Stimulated activated CD8-positive, alpha-beta memory T cell treated with anti-CD3 and anti-CD28 coated beads, Interleukin-2, amount 100 ng/mL, for 1 hour (primary cell): Measurements from ENCODE around the gene CDC25B.

Experiments used
- DNase-seq, 2 donors: peaks; one replicate each; pipeline ENCODE4 v3.0.0-alpha.2; 2020; ENCODE audit warnings: low read depth in 2 of 2

The CDC25B gene

DNA sequence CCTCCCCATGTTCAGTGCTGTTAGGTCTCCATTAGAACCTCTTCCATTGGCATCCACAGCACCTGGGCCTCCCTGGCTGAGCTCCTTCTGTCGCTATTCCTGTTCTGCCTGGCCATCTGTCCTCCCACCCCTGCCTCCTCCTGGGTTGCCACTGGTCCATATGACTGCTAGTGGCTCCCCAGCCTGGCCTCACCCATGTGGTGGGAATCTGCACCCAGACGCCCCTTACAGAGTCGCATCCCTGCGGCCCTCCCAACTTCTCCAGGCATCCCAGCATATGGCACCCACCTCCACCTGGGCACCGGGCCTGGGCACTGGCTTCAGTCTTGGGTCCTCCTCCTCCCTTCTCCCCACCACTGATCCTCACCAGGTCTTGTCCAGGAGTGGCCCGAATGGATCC is 7.7 kb downstream of the CDC25B start:
- DNase-seq = no peak

GRCh38 chr20:3804254-3804751 is 8.2 kb downstream of the CDC25B start:
- DNase-seq = no peak

DNA sequence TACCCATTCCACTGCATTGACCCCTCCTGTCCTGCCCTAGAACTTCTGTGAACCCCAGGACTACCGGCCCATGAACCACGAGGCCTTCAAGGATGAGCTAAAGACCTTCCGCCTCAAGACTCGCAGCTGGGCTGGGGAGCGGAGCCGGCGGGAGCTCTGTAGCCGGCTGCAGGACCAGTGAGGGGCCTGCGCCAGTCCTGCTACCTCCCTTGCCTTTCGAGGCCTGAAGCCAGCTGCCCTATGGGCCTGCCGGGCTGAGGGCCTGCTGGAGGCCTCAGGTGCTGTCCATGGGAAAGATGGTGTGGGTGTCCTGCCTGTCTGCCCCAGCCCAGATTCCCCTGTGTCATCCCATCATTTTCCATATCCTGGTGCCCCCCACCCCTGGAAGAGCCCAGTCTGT is 8.7 kb downstream of the CDC25B start:
- no peak for DNase-seq

DNA sequence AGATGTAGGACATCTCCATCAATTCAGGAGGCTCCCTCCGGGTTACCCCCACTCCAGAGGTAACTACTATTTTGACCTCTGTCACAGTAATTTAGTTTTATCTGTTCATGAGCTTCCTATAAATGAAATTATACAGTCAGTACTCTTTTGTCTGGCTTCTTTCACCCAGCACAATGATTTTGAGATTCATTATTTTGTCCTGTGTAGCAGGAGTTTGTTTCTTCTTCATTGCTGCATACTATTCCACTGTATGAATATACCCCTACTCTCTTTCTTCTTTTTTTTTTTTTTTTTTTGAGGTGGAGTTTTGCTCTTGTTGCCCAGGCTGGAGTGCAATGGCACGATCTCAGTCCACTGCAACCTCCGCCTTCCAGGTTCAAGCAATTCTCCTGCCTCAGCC is 12.4 kb downstream of the CDC25B start:
- DNase-seq = no peak

GRCh38 chr20:3811467-3812258 is 15.6 kb downstream of the CDC25B start:
- DNase-seq = peak; percentile 78 to 90

GRCh38 chr20:3812259-3812681 is 16.2 kb downstream of the CDC25B start:
- DNase-seq = no peak

GRCh38 chr20:3812975-3813847 is 17.1 kb downstream of the CDC25B start:
- DNase-seq = no peak

DNA sequence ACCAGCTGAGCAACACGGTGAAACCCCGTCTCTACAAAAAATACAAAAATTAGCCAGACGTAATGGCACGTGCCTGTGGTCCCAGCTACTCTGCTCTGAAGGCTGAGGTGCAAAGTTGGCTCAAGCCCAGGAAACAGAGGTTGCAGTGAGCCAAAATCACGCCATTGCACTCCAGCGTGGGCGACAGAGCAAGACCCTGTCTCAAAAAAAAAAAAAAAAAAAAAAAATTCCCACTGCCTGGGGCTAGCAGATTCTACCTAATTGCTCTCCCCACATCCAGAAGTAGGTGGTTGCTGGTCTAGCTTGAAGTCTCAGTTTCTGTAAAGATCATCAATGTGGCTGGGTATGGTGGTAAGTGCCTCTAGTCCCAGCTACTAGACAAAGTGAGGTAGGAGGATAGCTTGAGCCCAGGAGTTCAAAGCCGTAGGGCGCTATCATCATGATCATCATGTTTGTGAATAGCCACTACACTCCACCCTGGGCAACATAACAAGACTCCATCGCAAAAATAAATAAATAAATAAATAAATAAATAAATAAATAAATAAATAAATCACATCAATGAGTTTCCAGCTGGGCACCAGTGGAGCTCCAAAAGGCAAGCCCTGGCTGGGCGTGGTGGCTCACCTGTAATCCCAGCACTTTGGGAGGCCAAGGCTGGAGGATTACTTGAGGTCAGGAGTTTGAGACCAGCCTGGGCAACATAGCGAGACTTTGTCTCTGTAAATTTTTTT is 17.9 kb downstream of the CDC25B start:
- DNase-seq = no peak

DNA sequence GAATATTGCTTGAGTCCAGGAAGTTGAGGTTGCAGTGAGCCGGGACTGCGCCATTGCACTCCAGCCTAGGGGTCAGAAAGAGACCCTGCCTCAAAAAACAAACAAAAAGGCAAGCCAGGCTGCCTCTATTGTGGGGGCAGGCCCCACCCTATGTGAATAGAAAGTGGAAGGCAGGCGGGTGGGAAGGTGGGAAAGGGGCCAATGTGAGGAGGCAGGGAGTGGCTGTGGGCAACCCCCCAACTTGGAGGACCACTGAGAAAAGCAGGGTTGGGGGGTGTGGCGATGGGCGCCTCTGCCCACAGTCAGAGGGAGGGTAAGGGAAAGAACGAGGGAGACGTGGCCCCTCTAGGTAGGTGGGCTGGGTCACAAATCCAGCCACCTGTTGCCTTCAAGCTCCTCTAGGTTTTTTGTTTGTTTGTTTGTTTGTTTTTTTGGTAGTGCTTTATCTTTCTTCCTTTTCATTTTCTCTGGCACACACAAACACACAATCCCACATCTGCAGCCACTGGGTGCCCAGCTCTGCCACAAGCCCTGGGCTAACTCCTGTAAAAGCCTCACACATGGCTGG is 18.9 kb downstream of the CDC25B start:
- no peak for DNase-seq

- DNase-seq = no peak
Measured at GRCh38 chr20:3815703-3816315, 19.7 kb downstream of the CDC25B start.

DNA sequence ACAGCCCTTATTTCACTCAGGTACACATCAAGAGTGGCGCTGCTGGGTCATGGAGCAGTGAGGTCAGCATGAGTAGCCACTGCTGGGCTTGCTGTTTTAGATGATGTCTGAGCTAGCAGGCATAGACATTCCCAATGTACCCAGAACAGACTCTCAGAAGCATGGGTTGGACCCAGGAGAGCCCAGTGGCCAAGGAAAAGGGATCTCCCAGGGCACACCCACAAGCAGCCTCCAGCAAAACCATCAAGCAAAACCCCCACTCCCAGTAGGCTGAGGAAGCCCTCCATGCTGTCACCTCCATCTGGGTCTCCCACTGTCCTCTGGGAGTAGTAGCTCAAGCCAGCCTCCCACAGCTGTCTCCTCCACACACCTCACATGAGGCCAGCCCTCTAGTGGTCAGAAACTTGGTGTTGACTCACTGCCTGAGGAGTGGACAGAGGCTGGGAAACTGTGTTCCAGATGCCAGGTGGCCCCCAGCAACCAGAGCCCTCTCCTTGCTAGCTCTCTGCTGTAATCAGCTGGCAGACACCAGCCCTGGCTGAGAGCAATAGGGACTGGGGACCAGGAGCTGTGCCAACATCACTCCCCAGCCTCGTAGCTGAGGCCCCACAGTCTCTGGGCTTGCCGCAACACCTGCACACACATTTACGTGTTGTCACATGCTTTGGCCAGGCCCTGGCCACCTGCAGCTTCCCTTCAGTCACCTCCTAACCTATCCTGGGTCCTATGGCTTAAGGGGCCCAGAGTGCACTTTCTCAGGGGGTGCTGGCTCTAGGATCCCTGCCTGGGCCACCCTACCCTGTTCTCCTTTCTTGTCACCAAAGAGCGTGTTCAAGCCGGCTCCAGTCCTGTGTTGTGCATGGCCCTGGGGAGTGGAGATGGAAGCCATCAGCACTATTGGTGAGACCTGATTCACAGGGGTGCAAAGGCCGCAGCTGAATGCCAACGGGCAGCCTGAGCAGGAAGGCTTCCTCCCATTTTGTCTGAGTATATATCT is 22.3 kb downstream of the CDC25B start:
- DNase-seq = no peak

DNA sequence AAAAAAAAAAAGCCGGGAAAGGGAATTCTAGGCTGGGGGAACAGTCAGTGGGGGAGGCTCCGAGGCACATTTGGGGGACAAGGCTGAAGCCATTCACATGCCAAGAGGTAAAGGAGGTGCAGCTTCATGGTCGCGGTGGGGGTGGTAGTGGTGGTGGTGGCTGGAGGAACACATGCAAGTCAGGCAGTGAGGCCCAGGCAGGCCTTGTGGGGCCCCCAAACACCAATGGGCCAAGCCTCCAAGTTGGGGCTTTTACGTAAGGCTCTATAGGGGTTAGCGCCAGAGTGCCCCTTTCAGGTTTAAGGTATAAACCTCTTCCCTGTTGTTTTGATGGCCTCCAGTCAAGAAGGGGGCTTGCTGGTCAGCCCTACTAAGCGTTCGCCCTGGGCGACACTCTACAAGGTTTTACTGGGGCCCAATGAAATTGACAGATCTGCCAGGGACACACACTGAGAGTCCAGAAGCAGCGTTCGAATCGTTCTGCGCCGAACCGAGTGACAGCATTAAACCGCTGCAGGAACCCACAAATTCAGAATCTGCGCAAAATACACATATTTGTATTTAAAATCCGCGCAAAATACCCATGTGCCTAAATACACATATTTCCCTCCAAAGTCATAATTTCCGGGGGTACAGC is 23.4 kb downstream of the CDC25B start:
- no peak for DNase-seq

DNA sequence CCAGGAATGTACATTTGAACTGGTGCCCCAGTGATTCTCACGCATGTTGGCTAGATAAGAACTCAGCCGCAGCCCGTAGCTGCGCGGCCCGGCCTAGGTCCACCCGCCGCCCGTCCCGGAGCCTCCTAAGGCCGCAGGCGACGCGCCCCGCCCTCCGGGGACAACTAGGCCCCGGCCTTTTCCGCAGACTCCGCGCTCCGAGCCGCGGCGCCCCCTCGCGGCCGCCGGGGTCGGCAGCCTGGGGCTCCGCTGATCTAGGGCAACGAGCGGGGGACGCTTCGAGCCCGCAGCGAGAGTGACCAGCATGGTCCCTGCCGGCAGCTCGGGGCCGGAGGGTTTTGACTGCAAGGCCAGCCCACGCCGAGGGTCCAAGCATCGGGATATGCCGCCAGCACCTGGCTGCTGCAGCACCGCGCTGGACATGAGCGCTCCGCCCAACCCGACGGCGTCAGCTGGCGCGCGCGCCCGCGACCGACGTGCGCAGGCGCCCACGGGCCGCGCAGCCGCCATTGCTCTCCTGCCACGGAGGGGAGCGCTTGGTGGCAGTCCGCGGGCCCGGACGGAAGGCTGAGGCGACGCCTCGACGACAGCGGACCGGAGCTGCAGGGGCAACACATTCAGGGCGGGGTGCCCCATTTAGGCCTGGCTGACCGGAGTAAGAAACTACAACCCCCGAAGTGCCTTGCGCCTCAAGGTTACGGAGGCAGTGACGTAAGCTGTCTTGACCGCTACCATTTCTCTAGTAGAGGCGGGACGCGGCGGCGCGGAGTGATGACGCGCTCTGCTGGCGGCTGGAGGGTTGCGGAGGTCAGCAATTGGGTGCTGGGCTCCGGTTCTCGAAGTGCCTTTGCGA is 24.2 kb downstream of the CDC25B start, which contains the start of gene AP5S1:
Gene AP5S1, plus strand, starts transcription at position 500 of the 853 bp plus-strand sequence. CDS start 1,571 bp downstream, outside the sequence.
- DNase-seq = peak; percentile 83 to 84

DNA sequence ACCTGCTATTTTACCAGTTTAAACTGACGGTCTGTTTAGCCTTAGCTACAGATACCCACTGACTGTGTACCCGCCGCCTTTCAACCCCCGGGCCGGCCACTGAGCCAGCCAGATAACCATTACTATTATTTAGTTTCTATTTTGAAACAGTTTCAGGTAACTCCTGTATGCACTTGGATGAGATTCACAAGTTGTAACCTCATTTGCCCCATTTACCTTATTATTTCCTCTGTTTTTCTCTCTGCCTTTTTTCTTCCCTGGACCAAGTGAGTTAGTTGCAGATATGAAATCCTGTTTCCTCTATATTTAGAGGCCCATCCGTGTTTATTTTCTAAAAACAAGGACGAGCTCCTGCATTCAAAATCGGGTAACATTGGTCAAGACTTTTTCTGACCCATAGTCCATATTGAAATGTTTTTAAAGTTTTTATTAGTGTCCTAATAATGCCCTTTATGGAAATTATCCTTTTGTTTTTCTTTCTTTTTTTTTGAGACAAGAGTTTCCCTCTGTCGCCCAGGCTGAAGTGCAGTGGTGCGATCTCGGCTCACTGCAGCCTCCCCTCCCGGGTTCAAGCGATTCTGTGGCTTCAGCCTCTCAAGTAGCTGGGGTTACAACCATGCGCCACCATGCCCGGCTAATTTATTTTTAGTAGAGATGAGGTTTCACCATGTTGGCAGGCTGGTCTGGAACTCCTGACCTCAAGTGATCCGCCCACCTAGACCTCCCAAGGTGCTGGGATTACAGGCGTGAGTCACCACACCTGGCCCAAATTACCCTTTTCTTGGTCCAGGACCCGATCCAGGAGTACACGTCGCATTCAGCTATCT is 25.0 kb downstream of the CDC25B start:
- DNase-seq = no peak

DNA sequence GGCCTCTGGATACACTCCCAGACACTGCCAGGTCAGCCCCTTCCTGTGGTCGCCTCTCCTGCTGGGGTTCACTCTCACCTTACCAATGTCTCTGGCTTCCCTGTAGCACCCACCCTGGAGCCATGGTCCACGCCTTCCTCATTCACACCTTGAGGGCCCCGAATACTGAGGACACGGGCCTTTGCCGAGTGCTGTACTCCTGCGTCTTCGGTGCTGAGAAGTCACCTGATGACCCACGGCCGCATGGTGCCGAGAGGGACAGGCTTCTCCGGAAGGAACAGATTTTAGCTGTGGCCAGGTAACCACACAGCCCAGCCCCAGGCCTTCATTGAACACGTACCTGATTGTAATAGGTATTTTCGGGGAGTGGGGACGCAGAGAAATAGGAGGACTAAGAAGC is 25.9 kb downstream of the CDC25B start:
- DNase-seq = no peak

- DNase-seq = no peak
Measured at GRCh38 chr20:3823881-3824280, 27.8 kb downstream of the CDC25B start.

DNA sequence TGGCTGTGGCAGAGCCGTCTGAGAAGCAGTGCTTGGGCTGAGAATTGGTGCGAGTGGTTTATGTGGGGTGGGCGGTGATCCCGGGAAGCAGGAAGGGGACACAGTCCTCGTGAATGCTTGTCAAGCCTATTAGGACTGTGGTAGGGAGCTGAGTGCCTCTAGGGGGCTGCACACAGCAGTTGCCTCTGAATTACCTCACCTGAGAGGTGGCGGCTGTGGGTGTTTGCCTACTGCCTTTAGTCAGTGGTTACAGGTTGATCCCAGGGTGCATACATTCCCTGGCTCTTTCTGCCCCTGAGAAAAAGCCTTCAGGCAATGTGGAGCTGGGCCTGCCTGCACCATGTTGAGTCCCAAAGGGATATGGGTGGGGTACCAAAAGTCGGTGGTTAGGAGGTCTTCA is 29.4 kb downstream of the CDC25B start:
- DNase-seq = no peak

DNA sequence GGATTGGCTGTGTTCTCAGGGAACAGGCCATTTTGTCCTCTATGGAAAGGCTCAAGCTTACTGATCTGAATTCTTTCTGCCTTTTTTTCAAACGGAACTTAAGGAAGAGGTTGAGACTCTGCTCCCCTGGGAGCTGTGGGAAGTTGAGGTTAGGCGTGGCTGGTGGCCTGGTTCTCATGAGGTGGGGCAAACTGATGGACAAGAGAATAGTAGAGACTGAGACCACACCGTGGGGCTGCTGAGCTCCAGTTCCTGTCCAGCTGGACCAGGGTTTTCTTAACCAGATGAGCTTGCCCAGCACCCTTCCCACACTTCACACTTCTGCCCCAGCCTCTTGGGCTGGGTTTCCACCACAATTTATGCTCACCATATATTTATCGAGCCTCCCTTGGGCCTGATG is 30.3 kb downstream of the CDC25B start:
- DNase-seq = no peak
